Adrenal gland (tissue), 5 donors: ENCODE results near the gene ZG16.

Experiments used
- CTCF ChIP-seq, 6 experiments: fragments of 450-650 bp in 4 of 6; fragments of 200-600 bp in 2 of 6; sonication (generic) in 1 of 6; IDR thresholded peaks; 1 replicate in 5 of 6; 2 replicates in 1 of 6; pipeline versions ENCODE4 v1.5.1 to v1.8.0; 2016 to 2021; ENCODE audit warnings: antibody characterized with exemption in 6 of 6, mild to moderate bottlenecking in 2 of 6, moderate library complexity in 1 of 6
- POLR2A ChIP-seq, 2 donors: fragments of 450-650 bp; IDR thresholded peaks; one replicate each; pipeline ENCODE4 v1.6.1; 2017; ENCODE audit warnings: antibody characterized with exemption in 2 of 2, mild to moderate bottlenecking in 2 of 2, moderate library complexity in 1 of 2
- donor health status: DM: no; HTN: no; CAD: no.

- no peak for TF ChIP-seq POLR2A (IDR thresholded peaks at IDR 0.05)
- no peak for TF ChIP-seq CTCF (IDR thresholded peaks at IDR 0.05)
Measured at GRCh38 chr16:29810699-29811169, 32.7 kb downstream of the ZG16 start.
